ENCODE data around the gene ABCB11. TPM values are rescaled to one million over a fixed set of nuclear protein-coding genes. Genes with fewer than 3 reads are reported as not detected.

ABCB11 gene
- total and polyA plus RNA-seq, 11 donors = 0.05 to 0.10 (median 0.09) TPM; not detected in 6

GRCh38 chr2:168916331-168916675, 114.8 kb downstream of the ABCB11 start:
- H3K9me3 ChIP-seq = peaks cover 0 to 5% (median 0%) of the 10 kb centered on the region in 12 donors
- WGBS, 4 donors = 89 to 94% (median 90%) methylated on average over 4 of the region's 4 CpGs
- no peak for DNase-seq
- TF ChIP-seq POLR2A (IDR thresholded peaks at IDR 0.05) (no peak), CTCF (IDR thresholded peaks at IDR 0.05) (no peak)
- intact Hi-C loops (cut with DNase I) = no loop called here
- no peak overlapping the region for H3K4me3 ChIP-seq
- peaks cover 0 to 6% (median 0%) of the 10 kb centered on the region in 9 donors for H3K27me3 ChIP-seq
- no peak for ATAC-seq
- no peaks in the 10 kb centered on the region for H3K36me3 ChIP-seq
- no peak overlapping the region for H3K27ac ChIP-seq
- H3K4me1 ChIP-seq = peaks cover 0 to 7% (median 0%) of the 10 kb centered on the region in 12 donors

- ATAC-seq (no peak), DNase-seq (no peak)
- Histone ChIP-seq H3K9me3 (peaks cover 0 to 5% (median 0%) of the 10 kb centered on the region in 12 donors), H3K36me3 (no peaks in the 10 kb centered on the region), H3K27ac (no peak overlapping the region), H3K4me1 (peaks cover 0 to 7% (median 0%) of the 10 kb centered on the region in 12 donors), H3K4me3 (no peak overlapping the region), H3K27me3 (peaks cover 0 to 6% (median 0%) of the 10 kb centered on the region in 9 donors)
- TF ChIP-seq CTCF (IDR thresholded peaks at IDR 0.05) (no peak), POLR2A (IDR thresholded peaks at IDR 0.05) (no peak)
- intact Hi-C loops (cut with DNase I) = no loop called here
- 90 to 99% (median 94%) methylated on average over 3 of the region's 3 CpGs for WGBS, 4 donors
Observed at GRCh38 chr2:168915441-168916330, 115.4 kb downstream of the ABCB11 start.

GRCh38 chr2:168913495-168913894, 117.6 kb downstream of the ABCB11 start:
- ATAC-seq = no peak
- 85 to 96% (median 90%) methylated on average over 4 of the region's 4 CpGs for WGBS, 4 donors
- Histone ChIP-seq H3K4me3 (no peak overlapping the region), H3K4me1 (peaks cover 0 to 7% (median 0%) of the 10 kb centered on the region in 12 donors), H3K27me3 (peaks cover 0 to 6% (median 0%) of the 10 kb centered on the region in 9 donors), H3K9me3 (peaks cover 0 to 5% (median 0%) of the 10 kb centered on the region in 12 donors), H3K27ac (no peak overlapping the region), H3K36me3 (no peaks in the 10 kb centered on the region)
- intact Hi-C loops (cut with DNase I) = loop anchor here in 1 of 10 donors (2.0 kb wide), 1 partner anchor 143 kb away; no protein-coding TSS in a partner anchor
- DNase-seq = no peak
- no peak for TF ChIP-seq POLR2A (IDR thresholded peaks at IDR 0.05)
- no peak for TF ChIP-seq CTCF (IDR thresholded peaks at IDR 0.05)

- peak; percentile 9 to 65 (median 36) for DNase-seq
- H3K4me3 ChIP-seq = peak overlapping the region in 6 of 12 donors; percentile 1 to 32 (median 18)
- TF ChIP-seq CTCF (IDR thresholded peaks at IDR 0.05) (no peak), POLR2A (IDR thresholded peaks at IDR 0.05) (no peak)
- H3K9me3 ChIP-seq = peaks cover 0 to 5% (median 0%) of the 10 kb centered on the region in 12 donors
- intact Hi-C loops (cut with DNase I) = loop anchor here in 1 of 10 donors (2.0 kb wide), 1 partner anchor 142 kb away; no protein-coding TSS in a partner anchor
- ATAC-seq = peak; percentile 42 to 74 (median 72)
- no peak overlapping the region for H3K27ac ChIP-seq
- peaks cover 0 to 7% (median 0%) of the 10 kb centered on the region in 12 donors for H3K4me1 ChIP-seq
- WGBS, 4 donors = 17 to 33% (median 25%) methylated on average over 21 of the region's 21 CpGs
- H3K27me3 ChIP-seq = peaks cover 0 to 6% (median 0%) of the 10 kb centered on the region in 9 donors
- H3K36me3 ChIP-seq = no peaks in the 10 kb centered on the region
Observed at GRCh38 chr2:168912901-168913369, 118.2 kb downstream of the ABCB11 start.
